Adrenal gland (tissue), 12 donors: ENCODE results near the gene ALKAL2. TPM values are rescaled to one million over a fixed set of nuclear protein-coding genes. Genes with fewer than 3 reads are reported as not detected.

Source experiments
- DNase-seq, 7 donors: peaks; one replicate each; pipeline ENCODE4 v3.0.0-alpha.2; 2019 to 2020
- H3K27ac ChIP-seq, 5 donors: fragments of 200-600 bp; sonication (generic) in 4 of 5; 1 replicate in 3 of 5; 2 replicates in 2 of 5; pipeline versions ENCODE4 v1.5.1 to v1.8.0; 2016 to 2020; ENCODE audit warnings: mild to moderate bottlenecking in 1 of 5
- H3K27me3 ChIP-seq: fragments of 200-600 bp; 2 replicates; pipeline ENCODE4 v1.8.0; 2021
- H3K36me3 ChIP-seq, 2 donors: fragments of 200-600 bp; replicated peaks in 1 of 2; 1 replicate in 1 of 2; 2 replicates in 1 of 2; pipeline versions ENCODE4 v1.5.1 to v1.8.0; 2018 to 2022
- H3K4me1 ChIP-seq, 2 donors: fragments of 200-600 bp; replicated peaks in 1 of 2; 1 replicate in 1 of 2; 2 replicates in 1 of 2; pipeline versions ENCODE4 v1.5.1 to v1.8.0; 2018 to 2021
- H3K4me3 ChIP-seq, 4 donors: fragments of 200-600 bp; sonication (generic) in 3 of 4; one replicate each; pipeline ENCODE4 v1.5.1; 2016 to 2018
- H3K9me3 ChIP-seq, 3 donors: fragments of 200-600 bp; sonication (generic) in 1 of 3; replicated peaks in 1 of 3; 1 replicate in 2 of 3; 2 replicates in 1 of 3; pipeline versions ENCODE4 v1.5.1 to v1.8.0; 2016 to 2021
- POLR2A ChIP-seq, 2 donors: fragments of 450-650 bp; IDR thresholded peaks; one replicate each; pipeline ENCODE4 v1.6.1; 2017; ENCODE audit warnings: antibody characterized with exemption in 2 of 2, mild to moderate bottlenecking in 2 of 2, moderate library complexity in 1 of 2
- WGBS, 4 donors: extraction: QIAGEN DNeasy Blood & Tissue Kit in 2 of 4; methylation state at CpG; one replicate each; pipeline versions ENCODE4 v1.1.5 to v1.1.7; 2013 to 2017; 5-methylcytosine and 5-hydroxymethylcytosine counted together
- intact Hi-C, 2 donors: fragments of 100-400 bp; cut with DNase I; formaldehyde crosslinking; loops; one replicate each; pipeline versions ENCODE4 v1.14.1 to v1.15.0; 2022 to 2023
- polyA plus RNA-seq, 3 donors: library from polyadenylated mRNA; stranded (reverse); fragments of 200-250 nt in 2 of 3; fragments of 350-450 nt in 1 of 3; fragmentation: Illumina TruSeq in 1 of 3; extraction: RNeasy Lipid Tissue Mini Kit (QIAGEN cat#74804) in 1 of 3; gene quantifications; one replicate each; pipeline ENCODE4 v1.2.3, GENCODE V29; 2013 to 2014
- total RNA-seq, 9 donors: library from RNA; depleted of rRNA in 4 of 9; stranded (reverse); fragments of >200 nt in 4 of 9; fragments of 120-200 nt in 1 of 9; fragmentation: NEBNext Ultra II Directional in 1 of 9; extraction: Animal tissue kit (Norgen Biotek cat#: 25700) in 1 of 9; gene quantifications; one replicate each; pipeline versions ENCODE4 v1.1.0 to v1.2.4, GENCODE V29; 2013 to 2023
- TF ChIP-seq, protein P1 (sequence below), 6 experiments: fragments of 450-650 bp in 4 of 6; fragments of 200-600 bp in 2 of 6; sonication (generic) in 1 of 6; IDR thresholded peaks; 1 replicate in 5 of 6; 2 replicates in 1 of 6; pipeline versions ENCODE4 v1.5.1 to v1.8.0; 2016 to 2021; ENCODE audit warnings: antibody characterized with exemption in 6 of 6, mild to moderate bottlenecking in 2 of 6, moderate library complexity in 1 of 6
- donor health status: healthy with polysubstance abuse.
- donor health status: Bipolar disorder and iron deficiency.
- donor health status: DM: yes; HTN: yes; CAD: no.
- donor health status: DM: no; HTN: no; CAD: no.
- donor health status: DM: no; HTN: no; CAD: no.
- donor health status: DM: yes; HTN: yes; CAD: no.

Gene ALKAL2
- total and polyA plus RNA-seq, 12 donors = 40.3 to 316 (median 141) TPM

DNA sequence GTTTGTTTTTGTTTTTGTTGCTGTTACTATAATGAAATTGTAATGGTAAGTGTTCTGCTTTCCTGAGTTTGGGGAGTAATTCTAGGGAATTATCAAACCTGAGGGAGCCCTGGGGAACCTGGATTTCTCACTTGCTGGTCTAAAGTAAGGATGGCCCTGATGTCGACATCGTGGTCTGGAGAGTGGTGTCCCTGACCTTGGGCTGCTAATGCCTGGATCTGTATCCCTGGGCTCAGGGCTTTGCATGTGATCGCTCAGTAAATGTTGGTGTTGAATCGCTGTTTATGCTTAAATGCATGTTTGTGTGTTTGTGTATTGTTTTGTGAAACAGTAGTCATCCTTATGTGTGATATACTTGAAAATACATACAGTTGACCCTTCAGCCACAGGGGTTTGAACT, 17.0 kb downstream of the ALKAL2 start:
- intact Hi-C loops = no loop called here
- no peaks in the 10 kb centered on the region for H3K27me3 ChIP-seq
- WGBS, 4 donors = 45 to 53% (median 48%) methylated on average over 4 of the region's 4 CpGs
- no peak for TF ChIP-seq POLR2A (IDR thresholded peaks at IDR 0.05)
- TF ChIP-seq, protein P1, sequence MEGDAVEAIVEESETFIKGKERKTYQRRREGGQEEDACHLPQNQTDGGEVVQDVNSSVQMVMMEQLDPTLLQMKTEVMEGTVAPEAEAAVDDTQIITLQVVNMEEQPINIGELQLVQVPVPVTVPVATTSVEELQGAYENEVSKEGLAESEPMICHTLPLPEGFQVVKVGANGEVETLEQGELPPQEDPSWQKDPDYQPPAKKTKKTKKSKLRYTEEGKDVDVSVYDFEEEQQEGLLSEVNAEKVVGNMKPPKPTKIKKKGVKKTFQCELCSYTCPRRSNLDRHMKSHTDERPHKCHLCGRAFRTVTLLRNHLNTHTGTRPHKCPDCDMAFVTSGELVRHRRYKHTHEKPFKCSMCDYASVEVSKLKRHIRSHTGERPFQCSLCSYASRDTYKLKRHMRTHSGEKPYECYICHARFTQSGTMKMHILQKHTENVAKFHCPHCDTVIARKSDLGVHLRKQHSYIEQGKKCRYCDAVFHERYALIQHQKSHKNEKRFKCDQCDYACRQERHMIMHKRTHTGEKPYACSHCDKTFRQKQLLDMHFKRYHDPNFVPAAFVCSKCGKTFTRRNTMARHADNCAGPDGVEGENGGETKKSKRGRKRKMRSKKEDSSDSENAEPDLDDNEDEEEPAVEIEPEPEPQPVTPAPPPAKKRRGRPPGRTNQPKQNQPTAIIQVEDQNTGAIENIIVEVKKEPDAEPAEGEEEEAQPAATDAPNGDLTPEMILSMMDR (IDR thresholded peaks at IDR 0.05) = no peak
- peaks cover 0 to 8% of the 10 kb centered on the region in 2 donors for H3K36me3 ChIP-seq
- H3K9me3 ChIP-seq = no peaks in the 10 kb centered on the region
- no peak overlapping the region for H3K4me3 ChIP-seq
- DNase-seq = peak in 2 of 7 donors; percentile 48 to 59
- H3K4me1 ChIP-seq = peaks cover 22 to 48% of the 10 kb centered on the region in 2 donors
- H3K27ac ChIP-seq = peak overlapping the region in 2 of 5 donors; percentile 36 to 52

DNA sequence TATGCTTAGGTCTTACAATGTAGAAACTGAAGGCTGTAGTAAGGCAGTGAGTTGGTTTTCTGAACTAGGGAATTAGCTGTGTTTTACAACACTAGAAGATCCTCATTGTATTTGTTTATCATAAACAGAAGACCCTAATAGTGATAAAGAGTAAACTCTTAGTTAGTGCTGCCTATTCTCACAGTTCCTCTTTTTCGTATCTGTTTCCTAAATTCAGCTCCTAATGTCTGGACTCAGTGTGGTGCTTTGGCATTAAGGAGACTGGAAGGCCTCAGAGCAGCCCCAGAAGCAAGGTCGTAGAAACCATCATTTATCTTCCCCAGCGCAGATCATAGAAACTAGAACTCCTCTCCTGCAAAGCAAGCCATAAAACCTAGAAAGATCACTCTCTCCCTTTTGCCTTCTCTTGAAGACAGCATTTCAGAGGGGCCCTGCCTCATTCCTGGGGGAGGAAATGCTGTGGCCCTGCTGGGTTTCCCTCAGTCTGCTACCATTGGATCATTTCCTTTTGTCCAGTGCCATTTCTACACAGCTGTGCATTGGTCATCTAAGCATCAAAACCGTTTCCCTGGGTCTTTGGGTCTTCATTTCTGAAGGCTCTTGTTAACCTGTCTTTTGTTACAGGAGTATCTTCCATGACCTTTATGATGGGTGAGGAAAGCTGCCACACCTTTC, 18.4 kb downstream of the ALKAL2 start:
- Histone ChIP-seq H3K36me3 (peaks cover 0 to 8% of the 10 kb centered on the region in 2 donors), H3K4me1 (peaks cover 22 to 53% of the 10 kb centered on the region in 2 donors), H3K4me3 (no peak overlapping the region), H3K27ac (peak overlapping the region in 3 of 5 donors; percentile 7 to 18 (median 11)), H3K9me3 (no peaks in the 10 kb centered on the region), H3K27me3 (no peaks in the 10 kb centered on the region)
- WGBS, 4 donors = 25 to 42% (median 37%) methylated on average over 4 of the region's 4 CpGs
- TF ChIP-seq POLR2A (IDR thresholded peaks at IDR 0.05) = no peak
- TF ChIP-seq, protein P1 (IDR thresholded peaks at IDR 0.05) = no peak
- intact Hi-C loops = no loop called here
- no peak for DNase-seq

DNA sequence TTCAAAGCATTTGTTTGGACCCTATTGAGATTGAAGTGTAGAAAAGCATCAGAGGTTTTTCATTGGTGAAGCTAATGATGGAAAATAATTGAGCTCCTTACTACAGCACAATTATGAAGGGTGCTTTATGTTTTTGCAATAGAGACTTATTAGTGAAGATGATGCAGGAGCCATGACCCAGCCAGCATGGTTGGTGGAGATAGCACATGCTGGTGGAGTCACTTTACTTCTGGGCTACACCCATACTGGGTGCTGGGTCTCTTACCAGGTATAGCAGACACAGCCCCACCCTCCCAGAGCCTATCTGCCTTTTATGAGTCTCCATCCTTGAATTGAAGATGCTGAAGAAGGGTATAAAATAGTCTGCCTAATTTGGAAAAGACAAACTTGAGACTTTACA, 19.6 kb downstream of the ALKAL2 start:
- intact Hi-C loops = no loop called here

More for the DNA sequence above, 19.6 kb downstream of the ALKAL2 start:
- DNase-seq = no peak
- H3K27me3 ChIP-seq = no peaks in the 10 kb centered on the region
- no peaks in the 10 kb centered on the region for H3K9me3 ChIP-seq
- H3K4me3 ChIP-seq = no peak overlapping the region
- H3K4me1 ChIP-seq = peaks cover 25 to 57% of the 10 kb centered on the region in 2 donors
- H3K36me3 ChIP-seq = peaks cover 0 to 8% of the 10 kb centered on the region in 2 donors
- TF ChIP-seq, protein P1 (IDR thresholded peaks at IDR 0.05) = no peak
- TF ChIP-seq POLR2A (IDR thresholded peaks at IDR 0.05) = no peak
- no peak overlapping the region for H3K27ac ChIP-seq
